ENCODE data around the gene ZNF117. TPM values are rescaled to one million over a fixed set of nuclear protein-coding genes. Genes with fewer than 3 reads are reported as not detected.
A peak's percentile ranks its signal among the peaks of the same experiment; 100 is the strongest.

ZNF117 gene
- total RNA-seq, 4 donors from 2014 or later = 0.78 to 1.9 (median 1.1) TPM

DNA sequence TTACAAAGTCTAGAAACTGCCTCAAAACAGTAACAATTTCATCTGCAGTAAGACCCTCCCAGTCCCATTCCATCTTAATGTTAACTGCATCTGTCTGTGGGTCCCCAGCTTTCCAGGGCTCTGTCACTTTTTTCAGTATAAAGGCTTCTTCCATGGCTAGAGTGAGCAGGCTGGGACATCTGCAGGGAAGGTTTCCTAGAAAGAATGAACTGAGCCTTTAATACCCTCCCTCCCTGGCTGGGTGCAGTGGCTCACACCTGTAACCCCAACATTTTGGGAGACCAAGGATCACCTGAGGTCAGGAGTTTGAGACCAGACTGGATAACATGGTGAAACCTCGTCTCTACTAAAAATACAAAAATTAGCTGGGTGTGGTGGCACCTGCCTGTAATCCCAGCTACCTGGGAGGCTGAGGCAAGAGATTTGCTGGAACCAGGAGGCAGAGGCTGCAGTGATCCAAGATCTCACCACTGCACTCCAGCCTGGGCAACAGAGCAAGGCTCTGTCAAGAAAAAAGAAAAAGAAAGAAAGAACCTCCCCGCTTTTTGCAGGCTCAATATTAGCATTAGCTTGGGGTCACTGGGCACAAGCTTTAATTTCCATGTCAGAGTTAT is 12.2 kb upstream of the ZNF117 start:
- DNase-seq (no peak), ATAC-seq (no peak)
- TF ChIP-seq, protein P1, sequence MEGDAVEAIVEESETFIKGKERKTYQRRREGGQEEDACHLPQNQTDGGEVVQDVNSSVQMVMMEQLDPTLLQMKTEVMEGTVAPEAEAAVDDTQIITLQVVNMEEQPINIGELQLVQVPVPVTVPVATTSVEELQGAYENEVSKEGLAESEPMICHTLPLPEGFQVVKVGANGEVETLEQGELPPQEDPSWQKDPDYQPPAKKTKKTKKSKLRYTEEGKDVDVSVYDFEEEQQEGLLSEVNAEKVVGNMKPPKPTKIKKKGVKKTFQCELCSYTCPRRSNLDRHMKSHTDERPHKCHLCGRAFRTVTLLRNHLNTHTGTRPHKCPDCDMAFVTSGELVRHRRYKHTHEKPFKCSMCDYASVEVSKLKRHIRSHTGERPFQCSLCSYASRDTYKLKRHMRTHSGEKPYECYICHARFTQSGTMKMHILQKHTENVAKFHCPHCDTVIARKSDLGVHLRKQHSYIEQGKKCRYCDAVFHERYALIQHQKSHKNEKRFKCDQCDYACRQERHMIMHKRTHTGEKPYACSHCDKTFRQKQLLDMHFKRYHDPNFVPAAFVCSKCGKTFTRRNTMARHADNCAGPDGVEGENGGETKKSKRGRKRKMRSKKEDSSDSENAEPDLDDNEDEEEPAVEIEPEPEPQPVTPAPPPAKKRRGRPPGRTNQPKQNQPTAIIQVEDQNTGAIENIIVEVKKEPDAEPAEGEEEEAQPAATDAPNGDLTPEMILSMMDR (IDR thresholded peaks at IDR 0.05 in 4 of 5, conservative IDR thresholded peaks at IDR 0.05 in 1 of 5) = no peak
- no peak for TF ChIP-seq POLR2A (IDR thresholded peaks at IDR 0.05)
- H3K27ac ChIP-seq = no peak overlapping the region
- H3K4me3 ChIP-seq = no peak overlapping the region
- no peaks in the 10 kb centered on the region for H3K36me3 ChIP-seq
- no peaks in the 10 kb centered on the region for H3K27me3 ChIP-seq
- intact Hi-C loops (cut with DNase I; ENCODE audit: low total_unique reads) = loop anchor here (10.0 kb wide), 1 partner anchor 372 kb away; the partner anchor contains the start of gene ZNF92
- H3K9me3 ChIP-seq = no peaks in the 10 kb centered on the region
- H3K4me1 ChIP-seq = peaks cover 18 to 22% of the 10 kb centered on the region in 2 donors
- in situ Hi-C loops (cut with MboI; ENCODE audit: low sequenced_read_pairs in 4 of 4) = loop anchor here in 1 of 4 donors (10.0 kb wide), 1 partner anchor 98 kb away; the partner anchor contains the start of gene ZNF273

DNA sequence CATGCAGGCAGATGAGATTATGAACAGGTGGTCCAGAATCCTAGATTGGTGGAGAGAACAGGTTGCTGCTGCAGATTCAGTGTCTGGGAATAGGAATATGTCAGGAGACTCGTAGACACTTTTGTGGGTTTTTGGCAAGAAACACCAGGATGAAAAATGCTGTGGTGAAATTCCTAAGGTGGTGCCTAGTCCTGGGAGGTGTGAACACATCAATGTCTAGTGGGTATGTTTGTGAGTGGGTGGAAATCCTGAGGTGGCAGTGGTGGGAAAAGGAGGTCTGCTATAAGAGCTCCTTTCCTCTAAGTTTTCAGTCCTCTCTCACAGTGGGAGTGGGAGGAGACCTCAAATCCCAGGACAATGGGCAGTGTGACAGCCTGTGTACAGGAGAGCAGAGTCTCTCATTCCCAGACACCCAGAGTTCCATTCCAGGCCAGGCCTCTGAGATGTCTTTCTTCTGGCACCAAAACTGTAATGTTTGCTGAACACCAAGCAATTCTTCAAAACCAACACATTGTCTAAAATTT is 10.5 kb upstream of the ZNF117 start:
- H3K4me1 ChIP-seq = peaks cover 25 to 32% of the 10 kb centered on the region in 2 donors
- H3K4me3 ChIP-seq = no peak overlapping the region
- TF ChIP-seq POLR2A (IDR thresholded peaks at IDR 0.05) = no peak
- TF ChIP-seq, protein P1 (IDR thresholded peaks at IDR 0.05 in 4 of 5, conservative IDR thresholded peaks at IDR 0.05 in 1 of 5) = no peak
- DNase-seq = no peak
- intact Hi-C loops (cut with DNase I; ENCODE audit: low total_unique reads) (loop anchor here (10.0 kb wide), 1 partner anchor 373 kb away; the partner anchor contains the start of gene ZNF92), in situ Hi-C loops (cut with MboI; ENCODE audit: low sequenced_read_pairs in 4 of 4) (loop anchor here in 1 of 4 donors (10.0 kb wide), 1 partner anchor 97 kb away; the partner anchor contains the start of gene ZNF273)
- H3K27ac ChIP-seq = no peak overlapping the region
- H3K36me3 ChIP-seq = no peaks in the 10 kb centered on the region
- ATAC-seq = no peak
- no peaks in the 10 kb centered on the region for H3K9me3 ChIP-seq
- no peaks in the 10 kb centered on the region for H3K27me3 ChIP-seq

GRCh38 chr7:64999165-65000004 is 8.5 kb upstream of the ZNF117 start:
- H3K4me3 ChIP-seq = peak overlapping the region in 1 of 4 donors; percentile 27
- in situ Hi-C loops (cut with MboI; ENCODE audit: low sequenced_read_pairs in 4 of 4) (loop anchor here in 1 of 4 donors (10.0 kb wide), 1 partner anchor 95 kb away; the partner anchor contains the start of gene ZNF273), intact Hi-C loops (cut with DNase I; ENCODE audit: low total_unique reads) (loop anchor here (2.0 to 10.0 kb wide), 2 partner anchors 39 to 375 kb away; partner anchors contain the start of gene ZNF92)
- H3K36me3 ChIP-seq = no peaks in the 10 kb centered on the region
- peak in 1 of 2 donors; percentile 47 for TF ChIP-seq POLR2A (IDR thresholded peaks at IDR 0.05)
- TF ChIP-seq, protein P1 (IDR thresholded peaks at IDR 0.05 in 4 of 5, conservative IDR thresholded peaks at IDR 0.05 in 1 of 5) = no peak
- H3K27ac ChIP-seq = peak overlapping the region; percentile 59 to 81 (median 73)
- H3K27me3 ChIP-seq = no peaks in the 10 kb centered on the region
- DNase-seq (peak; percentile 10 to 72), ATAC-seq (peak; percentile 76 to 80)
- H3K4me1 ChIP-seq = peaks cover 7 to 20% of the 10 kb centered on the region in 2 donors
- H3K9me3 ChIP-seq = no peaks in the 10 kb centered on the region

GRCh38 chr7:64998865-64999164 is 8.0 kb upstream of the ZNF117 start:
- TF ChIP-seq, protein P1 (IDR thresholded peaks at IDR 0.05 in 4 of 5, conservative IDR thresholded peaks at IDR 0.05 in 1 of 5) = no peak
- no peak for TF ChIP-seq POLR2A (IDR thresholded peaks at IDR 0.05)
- in situ Hi-C loops (cut with MboI; ENCODE audit: low sequenced_read_pairs in 4 of 4) (no loop called here), intact Hi-C loops (cut with DNase I; ENCODE audit: low total_unique reads) (loop anchor here (2.0 kb wide), 1 partner anchor 40 kb away; no protein-coding TSS in a partner anchor)
- Histone ChIP-seq H3K27me3 (no peaks in the 10 kb centered on the region), H3K4me3 (peak overlapping the region in 1 of 4 donors; percentile 27), H3K9me3 (no peaks in the 10 kb centered on the region), H3K27ac (peak overlapping the region; percentile 59 to 81 (median 73)), H3K4me1 (peaks cover 7 to 20% of the 10 kb centered on the region in 2 donors), H3K36me3 (no peaks in the 10 kb centered on the region)
- ATAC-seq (no peak), DNase-seq (no peak)

Measured in gastrocnemius medialis (tissue), 4 donors.